RWPE1 (cell line): ENCODE data around the gene CTXN3.

Experiments
- CTCF ChIA-PET: fragments of 350-600 bp; sonication (Branson Sonifier 250); formaldehyde crosslinking; extraction: SDS; loops from one replicate; lab custom pipeline; 2021; lab: Yijun Ruan, JAX
- POLR2A ChIA-PET: fragments of 400-600 bp; formaldehyde crosslinking; extraction: SDS; loops from one replicate; lab custom pipeline; 2020; ENCODE audit warnings: antibody characterized with exemption; ENCODE audit not compliant: low non-redundant PET; lab: Yijun Ruan, JAX
- DNase-seq: peaks from one replicate; pipeline ENCODE4 v3.0.0; 2012; ENCODE audit warnings: low spot score
- H3K27ac ChIP-seq: fragments of 450-650 bp; 2 replicates; pipeline ENCODE4 v1.5.1; 2017
- CTCF ChIP-seq: fragments of 450-650 bp; conservative IDR thresholded peaks from 2 replicates; pipeline ENCODE4 v1.5.1; 2017; ENCODE audit warnings: low read depth, mild to moderate bottlenecking

The CTXN3 gene

GRCh38 chr5:127660047-127660733, 11.3 kb downstream of the CTXN3 start:
- ChIA-PET CTCF (interaction anchor here (0.6 kb wide), 2 partner anchors 135 to 395 kb away, joined by 4 to 6 read pairs; no protein-coding TSS in a partner anchor), POLR2A (no interaction called here)

GRCh38 chr5:127664093-127664492, 15.2 kb downstream of the CTXN3 start:
- no peak for DNase-seq
- no peak overlapping the region for H3K27ac ChIP-seq
- TF ChIP-seq CTCF, result no peak
- POLR2A ChIA-PET, result no interaction called here
- CTCF ChIA-PET, result no interaction called here

More at GRCh38 chr5:127660047-127660733, 11.3 kb downstream of the CTXN3 start:
- H3K27ac ChIP-seq, result no peak overlapping the region
- TF ChIP-seq CTCF, result no peak
- DNase-seq, result no peak

- no peak overlapping the region for H3K27ac ChIP-seq
- DNase-seq, result no peak
- POLR2A ChIA-PET, result no interaction called here
- CTCF ChIA-PET, result no interaction called here
- no peak for TF ChIP-seq CTCF
Measured at GRCh38 chr5:127665641-127666040, 16.8 kb downstream of the CTXN3 start.

- POLR2A ChIA-PET, result no interaction called here
- CTCF ChIA-PET, result no interaction called here
- no peak overlapping the region for H3K27ac ChIP-seq
- no peak for DNase-seq
- TF ChIP-seq CTCF, result no peak
Measured at GRCh38 chr5:127666043-127666716, 17.3 kb downstream of the CTXN3 start.

- no peak overlapping the region for H3K27ac ChIP-seq
- ChIA-PET POLR2A (no interaction called here), CTCF (interaction anchor here (0.6 kb wide), 1 partner anchor 1283 kb away, joined by 4 read pairs; no protein-coding TSS in a partner anchor)
- TF ChIP-seq CTCF, result no peak
- no peak for DNase-seq
Measured at GRCh38 chr5:127667926-127668325, 19.0 kb downstream of the CTXN3 start.

- POLR2A ChIA-PET, result no interaction called here
- CTCF ChIA-PET, result interaction anchor here (0.6 to 0.7 kb wide), 2 partner anchors 178 to 1276 kb away, joined by 3 to 4 read pairs; no protein-coding TSS in a partner anchor
- H3K27ac ChIP-seq, result no peak overlapping the region
- no peak for DNase-seq
- no peak for TF ChIP-seq CTCF
Measured at GRCh38 chr5:127671218-127671617, 22.3 kb downstream of the CTXN3 start.
